Muscle layer of duodenum (tissue), 2 donors: ENCODE data around the gene PPFIBP1.
"Not testable (repeated sequence)": the region's sequence is repeated elsewhere in the genome, so short reads cannot be mapped to it uniquely, and the experiment has no call there.

Experiments
- H3K27ac ChIP-seq: one replicate; pipeline ENCODE4 v1.7.0; 2013; ENCODE audit warnings: mild to moderate bottlenecking, low read length
- H3K27me3 ChIP-seq: one replicate; pipeline ENCODE4 v1.7.0; 2013; ENCODE audit warnings: low read depth, mild to moderate bottlenecking, control low read depth, low read length
- H3K36me3 ChIP-seq, 2 donors: one replicate each; pipeline ENCODE4 v1.7.0; 2013; ENCODE audit warnings: low read length in 2 of 2, control low read depth in 1 of 2, mild to moderate bottlenecking in 1 of 2; ENCODE audit not compliant: insufficient read depth in 2 of 2, control insufficient read depth in 1 of 2
- H3K4me1 ChIP-seq, 2 donors: one replicate each; pipeline ENCODE4 v1.7.0; 2013; ENCODE audit warnings: low read length in 2 of 2, mild to moderate bottlenecking in 2 of 2, control low read depth in 1 of 2, moderate library complexity in 1 of 2; ENCODE audit not compliant: insufficient read depth in 2 of 2, control insufficient read depth in 1 of 2
- H3K4me3 ChIP-seq, 2 donors: one replicate each; pipeline ENCODE4 v1.7.0; 2013; ENCODE audit warnings: low read length in 2 of 2, low read depth in 1 of 2, mild to moderate bottlenecking in 1 of 2
- H3K9me3 ChIP-seq, 2 donors: one replicate each; pipeline ENCODE4 v1.7.0; 2013; ENCODE audit warnings: low read length in 2 of 2, control low read depth in 1 of 2, mild to moderate bottlenecking in 1 of 2; ENCODE audit not compliant: control insufficient read depth in 1 of 2
- donor health status: healthy.

Gene PPFIBP1

DNA sequence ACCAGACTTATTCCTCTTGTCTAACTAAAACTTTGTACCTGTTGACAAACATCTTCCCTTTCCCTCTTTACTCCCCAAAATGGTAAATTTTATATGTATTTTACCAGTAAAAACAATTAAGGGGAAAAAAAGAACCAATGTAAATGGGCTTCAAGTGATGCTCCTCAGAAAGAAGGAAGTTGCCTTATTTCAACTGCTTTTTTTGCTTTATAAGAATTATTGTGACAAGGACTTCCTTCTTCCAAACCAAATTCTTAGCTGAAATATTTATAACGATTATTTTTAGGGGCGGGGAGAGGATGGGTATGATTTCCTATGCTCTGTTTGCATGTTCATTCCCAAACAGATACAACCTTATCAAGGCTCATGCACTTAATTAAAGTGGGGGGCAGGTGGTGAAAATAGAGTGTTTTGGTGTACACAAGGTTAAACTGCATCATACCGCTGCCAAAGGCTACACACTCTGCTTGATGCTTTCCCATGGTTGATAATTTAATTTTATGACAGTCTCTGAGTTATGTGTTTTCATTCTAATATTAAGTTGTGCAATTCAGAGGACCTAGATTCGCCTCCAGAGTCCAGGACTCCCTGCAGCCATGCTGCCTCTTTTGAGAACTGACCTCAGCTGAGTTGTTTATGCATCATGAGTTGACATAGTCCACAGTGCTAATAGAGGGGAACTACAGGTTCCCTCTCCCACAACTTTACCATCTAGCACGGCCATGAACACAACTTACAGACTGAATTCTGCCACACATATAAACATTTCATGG is 77.2 kb downstream of the PPFIBP1 start:
- H3K27ac ChIP-seq = not testable (repeated sequence)

DNA sequence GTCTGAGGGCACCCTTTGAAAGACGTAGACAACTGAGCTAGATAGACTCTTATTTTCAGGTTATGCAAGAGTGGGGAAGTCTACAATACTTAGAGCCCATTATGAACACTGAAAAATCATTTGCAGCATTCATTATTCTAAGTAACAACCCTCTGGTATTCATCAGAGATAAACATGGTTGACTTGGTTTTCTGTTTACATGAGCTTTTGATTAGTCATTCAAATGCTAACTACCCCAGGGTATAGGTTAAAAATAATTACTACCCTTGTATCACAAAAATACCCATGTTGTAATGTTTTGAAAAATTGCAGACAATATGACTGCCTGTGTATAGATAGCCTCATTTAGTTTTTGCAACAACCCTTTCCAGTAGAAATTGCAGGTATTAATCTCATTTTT is 78.5 kb downstream of the PPFIBP1 start:
- H3K27ac ChIP-seq = no peak overlapping the region
- no peaks in the 10 kb centered on the region for H3K27me3 ChIP-seq
- H3K4me1 ChIP-seq = peaks cover 0 to 31% of the 10 kb centered on the region in 2 donors
- no peaks in the 10 kb centered on the region for H3K9me3 ChIP-seq
- no peaks in the 10 kb centered on the region for H3K36me3 ChIP-seq
- no peak overlapping the region for H3K4me3 ChIP-seq

More for the DNA sequence above, 77.2 kb downstream of the PPFIBP1 start:
- peaks cover 0 to 29% of the 10 kb centered on the region in 2 donors for H3K4me1 ChIP-seq
- not testable (repeated sequence) for H3K4me3 ChIP-seq, H3K36me3 ChIP-seq, H3K27me3 ChIP-seq, H3K9me3 ChIP-seq

DNA sequence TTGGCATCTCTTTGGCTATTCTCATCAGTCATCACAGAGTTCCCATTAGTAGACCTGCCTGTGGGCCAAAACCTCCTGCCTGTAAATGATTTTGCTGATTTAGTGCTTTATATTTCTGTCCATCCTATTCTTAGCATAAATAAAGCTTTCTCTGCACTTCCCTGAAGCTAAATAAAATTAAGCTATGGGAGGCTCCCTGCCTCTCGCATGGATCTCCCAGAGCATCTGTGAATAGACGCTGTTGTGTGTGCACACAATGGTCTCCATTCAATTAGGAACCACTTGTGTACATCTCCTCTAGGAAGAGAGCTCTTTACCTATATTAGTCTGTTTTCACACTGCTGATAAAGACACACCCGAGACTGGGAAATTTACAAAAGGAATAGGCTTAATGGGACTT is 80.4 kb downstream of the PPFIBP1 start:
- peaks cover 0 to 21% of the 10 kb centered on the region in 2 donors for H3K4me1 ChIP-seq
- H3K27me3 ChIP-seq = no peaks in the 10 kb centered on the region
- H3K4me3 ChIP-seq = no peak overlapping the region
- no peaks in the 10 kb centered on the region for H3K9me3 ChIP-seq
- no peaks in the 10 kb centered on the region for H3K36me3 ChIP-seq
- H3K27ac ChIP-seq = no peak overlapping the region

DNA sequence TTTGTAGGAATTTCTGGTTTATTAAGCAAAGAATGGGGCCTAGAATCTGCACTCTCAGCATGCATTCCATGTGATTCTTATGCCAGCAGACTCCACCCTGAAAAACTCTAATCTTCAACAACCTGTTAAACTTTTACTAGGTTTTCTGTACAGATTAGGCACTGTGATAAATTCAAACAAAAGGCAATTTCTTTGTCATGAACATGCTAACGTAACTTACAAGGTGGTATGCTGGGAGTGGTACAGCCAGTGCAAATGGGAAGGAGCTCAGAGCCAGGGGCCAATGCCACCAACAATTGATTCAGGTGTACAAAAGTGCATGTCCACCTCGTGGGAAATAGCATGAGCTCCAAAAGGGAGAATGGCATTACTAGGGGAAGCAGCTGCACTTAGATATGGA is 83.0 kb downstream of the PPFIBP1 start:
- H3K9me3 ChIP-seq = no peaks in the 10 kb centered on the region
- no peak overlapping the region for H3K4me3 ChIP-seq
- H3K27ac ChIP-seq = no peak overlapping the region
- no peaks in the 10 kb centered on the region for H3K27me3 ChIP-seq
- peaks cover 6 to 37% of the 10 kb centered on the region in 2 donors for H3K4me1 ChIP-seq
- H3K36me3 ChIP-seq = no peaks in the 10 kb centered on the region

DNA sequence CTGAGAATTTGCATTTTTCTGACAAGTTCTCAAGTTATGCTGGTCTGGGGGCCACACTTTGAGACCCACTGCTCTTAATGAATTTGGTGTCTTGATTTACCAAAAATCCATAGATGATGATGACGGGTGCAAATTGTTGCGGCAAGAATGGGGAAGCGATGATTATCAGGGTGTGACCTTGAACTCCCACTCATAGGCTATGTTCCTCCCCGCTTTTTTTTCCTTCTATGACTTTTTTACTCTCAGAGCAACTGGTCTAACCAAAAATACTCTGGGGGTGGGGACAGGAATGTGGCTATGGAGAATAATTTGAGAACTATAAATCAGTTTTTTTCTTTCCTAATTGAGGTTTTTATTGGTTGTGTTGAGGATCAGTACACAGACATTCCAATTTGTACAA is 83.6 kb downstream of the PPFIBP1 start:
- no peaks in the 10 kb centered on the region for H3K36me3 ChIP-seq
- H3K4me3 ChIP-seq = no peak overlapping the region
- H3K27me3 ChIP-seq = no peaks in the 10 kb centered on the region
- no peak overlapping the region for H3K27ac ChIP-seq
- H3K4me1 ChIP-seq = peaks cover 6 to 39% of the 10 kb centered on the region in 2 donors
- no peaks in the 10 kb centered on the region for H3K9me3 ChIP-seq

DNA sequence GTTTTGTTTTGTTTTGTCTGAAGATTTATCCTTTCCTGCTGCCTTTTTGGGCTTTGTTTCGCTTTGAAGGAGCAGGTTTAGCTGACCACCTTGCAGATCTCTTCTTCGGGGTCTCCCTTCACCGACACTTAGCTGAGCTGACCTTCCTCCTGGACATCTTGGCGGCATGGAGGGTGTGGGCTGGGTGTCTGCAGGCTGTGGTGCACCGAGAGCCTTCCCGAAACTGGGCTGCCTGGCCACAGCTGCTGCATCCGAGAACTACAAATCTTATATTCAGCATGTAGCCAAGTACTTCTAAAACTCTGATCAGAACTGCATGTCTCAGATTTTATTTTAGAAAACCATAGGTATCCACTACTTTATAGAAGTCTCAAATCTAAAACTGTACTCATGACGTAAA is 84.9 kb downstream of the PPFIBP1 start:
- Histone ChIP-seq H3K27me3 (no peaks in the 10 kb centered on the region), H3K4me3 (no peak overlapping the region), H3K27ac (no peak overlapping the region), H3K4me1 (peaks cover 6 to 34% of the 10 kb centered on the region in 2 donors), H3K9me3 (no peaks in the 10 kb centered on the region), H3K36me3 (no peaks in the 10 kb centered on the region)

DNA sequence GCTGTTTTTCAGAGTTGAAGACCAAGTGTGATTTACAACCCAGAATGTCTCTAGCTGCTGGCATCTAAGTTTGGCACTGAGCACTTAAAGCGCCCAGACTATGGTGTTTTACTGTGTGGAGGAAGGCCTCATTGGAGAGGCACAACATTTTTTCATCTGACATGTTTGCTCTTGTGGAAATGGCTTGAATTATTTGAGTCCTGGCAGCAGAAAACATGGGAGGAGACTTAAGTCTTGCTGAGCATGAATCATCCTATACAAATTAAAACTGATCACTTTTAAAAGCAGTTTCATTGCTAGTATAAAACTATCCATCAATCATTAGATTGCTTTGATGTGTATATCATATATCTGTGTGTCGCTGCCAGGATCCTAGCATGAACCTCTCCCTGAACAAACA is 86.4 kb downstream of the PPFIBP1 start:
- Histone ChIP-seq H3K36me3 (no peaks in the 10 kb centered on the region), H3K9me3 (no peaks in the 10 kb centered on the region), H3K4me1 (peaks cover 6 to 43% of the 10 kb centered on the region in 2 donors), H3K27me3 (no peaks in the 10 kb centered on the region), H3K4me3 (no peak overlapping the region), H3K27ac (no peak overlapping the region)

DNA sequence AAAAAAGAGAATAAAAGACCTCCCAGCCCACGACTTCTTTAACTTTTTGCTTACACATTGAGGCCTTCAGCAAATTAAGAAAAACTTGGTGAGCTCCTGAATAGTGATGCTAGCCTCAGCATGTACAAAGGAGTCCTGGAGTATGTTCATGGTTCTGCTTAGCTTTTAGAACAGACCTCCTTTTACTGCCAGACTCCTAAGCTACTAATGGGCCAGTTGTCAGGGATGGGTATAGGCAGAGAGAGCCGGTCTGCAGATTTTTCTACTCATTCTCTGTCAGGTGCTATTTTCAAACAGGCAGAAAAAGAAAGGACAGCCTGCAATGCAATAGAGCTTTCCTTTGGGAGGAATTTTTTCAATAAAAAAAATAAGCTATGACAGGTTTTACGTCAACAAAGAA is 90.4 kb downstream of the PPFIBP1 start:
- H3K36me3 ChIP-seq = no peaks in the 10 kb centered on the region
- no peaks in the 10 kb centered on the region for H3K9me3 ChIP-seq
- no peak overlapping the region for H3K4me3 ChIP-seq
- peaks cover 11 to 40% of the 10 kb centered on the region in 2 donors for H3K4me1 ChIP-seq
- H3K27me3 ChIP-seq = no peaks in the 10 kb centered on the region
- H3K27ac ChIP-seq = no peak overlapping the region

DNA sequence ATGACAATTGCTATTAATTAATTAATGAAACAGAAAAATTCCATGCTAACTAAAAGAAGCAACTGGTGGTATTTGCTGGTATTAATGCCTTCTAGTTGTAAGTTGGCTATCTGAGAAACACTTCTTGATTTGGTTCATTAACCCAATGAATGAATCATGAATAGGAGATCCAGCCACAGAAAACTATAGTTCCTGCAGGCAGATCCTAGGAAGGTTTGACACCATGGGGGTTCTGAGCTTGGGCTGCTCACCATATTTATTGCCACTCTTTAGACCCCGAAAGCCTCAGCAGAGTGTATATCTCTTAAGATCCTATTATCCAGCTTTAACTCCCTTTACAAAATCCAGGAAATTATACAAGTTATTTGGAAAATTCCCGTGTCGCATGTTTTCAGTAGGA is 90.9 kb downstream of the PPFIBP1 start:
- Histone ChIP-seq H3K36me3 (no peaks in the 10 kb centered on the region), H3K4me3 (no peak overlapping the region), H3K27ac (no peak overlapping the region), H3K9me3 (no peaks in the 10 kb centered on the region), H3K4me1 (peaks cover 11 to 39% of the 10 kb centered on the region in 2 donors), H3K27me3 (no peaks in the 10 kb centered on the region)

DNA sequence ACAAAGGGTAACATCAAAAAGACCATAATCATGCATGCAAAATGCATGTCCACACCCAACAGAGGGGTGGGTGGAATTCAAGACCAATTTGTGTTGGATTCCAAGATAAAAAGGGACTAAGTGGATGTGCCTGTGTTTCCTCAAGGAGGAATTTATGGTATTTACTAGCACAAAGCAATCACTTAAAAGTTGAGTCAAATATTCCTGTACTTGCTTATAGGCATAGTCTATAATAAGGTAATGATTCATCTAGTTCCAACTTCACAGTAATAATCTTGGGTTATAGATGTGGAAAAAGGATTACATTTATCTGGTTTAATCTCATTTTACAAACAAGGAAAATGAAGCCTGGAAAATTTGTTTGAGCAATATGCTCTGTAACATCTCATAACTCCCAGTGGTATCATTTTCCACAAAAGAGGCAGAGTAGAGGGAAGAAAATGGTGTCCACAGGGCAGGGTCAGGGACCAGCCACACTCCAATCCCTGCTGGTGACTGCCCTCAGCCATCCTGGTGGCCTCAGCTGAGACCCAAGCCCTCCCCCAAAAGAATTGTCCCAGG is 91.4 kb downstream of the PPFIBP1 start:
- peaks cover 11 to 34% of the 10 kb centered on the region in 2 donors for H3K4me1 ChIP-seq

DNA sequence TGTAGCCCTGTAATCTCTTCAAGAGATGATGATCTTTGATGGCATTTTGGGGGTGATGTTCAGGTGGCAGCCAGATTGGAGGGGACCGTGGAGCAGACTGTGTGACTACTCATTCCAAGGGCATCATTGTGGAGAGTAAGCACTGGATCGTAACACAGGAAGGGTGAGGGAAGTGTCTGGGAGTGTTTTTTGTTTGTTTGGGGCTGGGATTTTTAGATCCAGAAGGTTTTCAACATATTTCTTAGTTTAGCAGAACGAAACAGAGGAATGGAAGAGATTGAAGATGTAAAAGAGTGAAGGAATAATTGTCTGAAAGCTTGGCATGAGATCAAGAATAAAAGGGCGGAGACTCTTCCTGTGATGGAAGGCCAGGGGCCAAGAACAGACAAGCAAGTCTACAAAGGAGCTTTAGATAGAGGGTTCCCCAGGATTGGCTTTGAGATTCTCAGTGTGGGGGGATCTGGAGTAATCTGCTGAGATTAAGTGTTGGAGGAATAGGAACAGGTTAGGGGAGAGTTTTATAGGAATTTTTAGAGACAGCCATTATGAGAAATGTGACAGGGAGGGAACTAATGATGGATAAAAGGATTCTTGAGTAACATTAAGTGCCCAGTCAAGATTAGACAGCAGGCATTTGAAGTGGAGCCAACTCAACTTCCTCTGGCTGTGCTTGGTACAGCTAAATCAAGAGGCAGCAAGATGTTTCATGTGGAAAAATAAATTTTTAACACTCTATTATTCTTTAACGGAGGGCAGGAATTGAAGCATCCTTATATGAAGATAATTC is 92.5 kb downstream of the PPFIBP1 start:
- H3K36me3 ChIP-seq = no peaks in the 10 kb centered on the region
- peaks cover 5 to 23% of the 10 kb centered on the region in 2 donors for H3K4me1 ChIP-seq
- H3K9me3 ChIP-seq = no peaks in the 10 kb centered on the region
- no peak overlapping the region for H3K27ac ChIP-seq
- H3K27me3 ChIP-seq = no peaks in the 10 kb centered on the region
- no peak overlapping the region for H3K4me3 ChIP-seq

More for the DNA sequence above, 91.4 kb downstream of the PPFIBP1 start:
- Histone ChIP-seq H3K27ac (no peak overlapping the region), H3K36me3 (no peaks in the 10 kb centered on the region), H3K9me3 (no peaks in the 10 kb centered on the region), H3K27me3 (no peaks in the 10 kb centered on the region), H3K4me3 (no peak overlapping the region)
